ENCODE measurements around the gene SPTLC2.
"Not testable (repeated sequence)": the region's sequence is repeated elsewhere in the genome, so short reads cannot be mapped to it uniquely, and the experiment has no call there.

The SPTLC2 gene

GRCh38 chr14:77590845-77591485 lies 25.5 kb downstream of the SPTLC2 start:
- TF ChIP-seq, protein P1, sequence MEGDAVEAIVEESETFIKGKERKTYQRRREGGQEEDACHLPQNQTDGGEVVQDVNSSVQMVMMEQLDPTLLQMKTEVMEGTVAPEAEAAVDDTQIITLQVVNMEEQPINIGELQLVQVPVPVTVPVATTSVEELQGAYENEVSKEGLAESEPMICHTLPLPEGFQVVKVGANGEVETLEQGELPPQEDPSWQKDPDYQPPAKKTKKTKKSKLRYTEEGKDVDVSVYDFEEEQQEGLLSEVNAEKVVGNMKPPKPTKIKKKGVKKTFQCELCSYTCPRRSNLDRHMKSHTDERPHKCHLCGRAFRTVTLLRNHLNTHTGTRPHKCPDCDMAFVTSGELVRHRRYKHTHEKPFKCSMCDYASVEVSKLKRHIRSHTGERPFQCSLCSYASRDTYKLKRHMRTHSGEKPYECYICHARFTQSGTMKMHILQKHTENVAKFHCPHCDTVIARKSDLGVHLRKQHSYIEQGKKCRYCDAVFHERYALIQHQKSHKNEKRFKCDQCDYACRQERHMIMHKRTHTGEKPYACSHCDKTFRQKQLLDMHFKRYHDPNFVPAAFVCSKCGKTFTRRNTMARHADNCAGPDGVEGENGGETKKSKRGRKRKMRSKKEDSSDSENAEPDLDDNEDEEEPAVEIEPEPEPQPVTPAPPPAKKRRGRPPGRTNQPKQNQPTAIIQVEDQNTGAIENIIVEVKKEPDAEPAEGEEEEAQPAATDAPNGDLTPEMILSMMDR (IDR thresholded peaks at IDR 0.05; ENCODE audit: borderline replicate concordance, control extremely low read depth, extremely low read depth, insufficient read depth, missing control alignments), result no peak
- in situ Hi-C loops (cut with MboI; ENCODE audit: low sequenced_read_pairs, unreplicated experiment), result no loop called here
- no peak for DNase-seq (ENCODE audit: low spot score)

GRCh38 chr14:77589099-77589498 lies 27.3 kb downstream of the SPTLC2 start:
- in situ Hi-C loops (cut with MboI; ENCODE audit: low sequenced_read_pairs, unreplicated experiment), result no loop called here
- TF ChIP-seq, protein P1 (IDR thresholded peaks at IDR 0.05; ENCODE audit: borderline replicate concordance, control extremely low read depth, extremely low read depth, insufficient read depth, missing control alignments), result no peak
- DNase-seq (ENCODE audit: low spot score), result no peak

DNA sequence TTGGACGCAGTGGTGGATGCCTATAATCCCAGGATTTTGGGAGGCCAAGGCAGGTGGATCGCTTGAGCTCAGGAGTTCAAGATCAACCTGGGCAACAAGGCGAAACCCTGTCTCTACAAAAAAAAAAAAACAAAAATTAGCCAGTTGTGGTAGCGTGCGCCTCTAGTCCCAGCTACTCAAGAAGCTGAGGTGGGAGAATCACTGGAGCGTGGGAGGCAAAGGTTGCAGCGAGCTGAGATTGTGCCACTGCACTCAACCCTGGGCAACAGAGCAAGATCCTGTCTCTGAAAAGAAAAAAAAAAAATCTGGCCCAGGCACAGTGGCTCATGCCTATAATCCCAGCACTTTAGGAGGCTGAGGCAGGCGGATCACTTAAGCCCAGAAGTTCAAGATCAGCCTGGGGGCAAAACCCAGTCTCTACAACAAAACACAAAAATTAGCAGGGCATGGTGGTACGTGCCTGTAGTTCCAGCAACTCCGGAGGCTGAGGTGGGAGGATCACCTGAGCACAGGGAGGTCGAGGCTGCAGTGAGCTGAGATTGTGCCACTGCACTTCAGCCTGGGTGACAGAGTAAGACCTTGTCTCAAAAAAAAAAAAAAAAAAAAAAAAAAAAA lies 27.9 kb downstream of the SPTLC2 start:
- DNase-seq (ENCODE audit: low spot score), result not testable (repeated sequence)

GRCh38 chr14:77585385-77585784 lies 31.1 kb downstream of the SPTLC2 start:
- no peak for DNase-seq (ENCODE audit: low spot score)
- TF ChIP-seq, protein P1 (IDR thresholded peaks at IDR 0.05; ENCODE audit: borderline replicate concordance, control extremely low read depth, extremely low read depth, insufficient read depth, missing control alignments), result no peak
- in situ Hi-C loops (cut with MboI; ENCODE audit: low sequenced_read_pairs, unreplicated experiment), result no loop called here

More for the DNA sequence above, 27.9 kb downstream of the SPTLC2 start:
- in situ Hi-C loops (cut with MboI; ENCODE audit: low sequenced_read_pairs, unreplicated experiment), result not testable (repeated sequence)

- no peak for DNase-seq (ENCODE audit: low spot score)
- in situ Hi-C loops (cut with MboI; ENCODE audit: low sequenced_read_pairs, unreplicated experiment), result no loop called here
- TF ChIP-seq, protein P1 (IDR thresholded peaks at IDR 0.05; ENCODE audit: borderline replicate concordance, control extremely low read depth, extremely low read depth, insufficient read depth, missing control alignments), result no peak
These were observed 31.6 kb downstream of the SPTLC2 start for GRCh38 chr14:77584809-77585208.

GRCh38 chr14:77583657-77584056 lies 32.8 kb downstream of the SPTLC2 start:
- in situ Hi-C loops (cut with MboI; ENCODE audit: low sequenced_read_pairs, unreplicated experiment), result no loop called here
- TF ChIP-seq, protein P1 (IDR thresholded peaks at IDR 0.05; ENCODE audit: borderline replicate concordance, control extremely low read depth, extremely low read depth, insufficient read depth, missing control alignments), result no peak

GRCh38 chr14:77582511-77582910 lies 33.9 kb downstream of the SPTLC2 start:
- DNase-seq (ENCODE audit: low spot score), result no peak
- in situ Hi-C loops (cut with MboI; ENCODE audit: low sequenced_read_pairs, unreplicated experiment), result no loop called here
- TF ChIP-seq, protein P1 (IDR thresholded peaks at IDR 0.05; ENCODE audit: borderline replicate concordance, control extremely low read depth, extremely low read depth, insufficient read depth, missing control alignments), result no peak

More at GRCh38 chr14:77583657-77584056, 32.8 kb downstream of the SPTLC2 start:
- DNase-seq (ENCODE audit: low spot score), result no peak

Data from GM13976 (cell line).